Upper lobe of right lung (tissue), 1 donor: ENCODE data around the gene GDF7. TPM values are rescaled to one million over a fixed set of nuclear protein-coding genes. Genes with fewer than 3 reads are reported as not detected.

ENCODE experiments used
- ATAC-seq: fragments of 200-7000 bp; cut with Tn5 transposase; one replicate; pipeline ENCODE4 v1.9.1; 2020; ENCODE audit warnings: mild to moderate bottlenecking, moderate library complexity
- DNase-seq: peaks from one replicate; pipeline ENCODE4 v3.0.0-alpha.2; 2020
- H3K27ac ChIP-seq: fragments of 200-600 bp; one replicate; pipeline ENCODE4 v1.8.0; 2022
- H3K27me3 ChIP-seq: fragments of 200-600 bp; one replicate; pipeline ENCODE4 v1.8.0; 2022; ENCODE audit warnings: mild to moderate bottlenecking
- H3K36me3 ChIP-seq: fragments of 200-600 bp; one replicate; pipeline ENCODE4 v1.8.0; 2022
- H3K4me1 ChIP-seq: fragments of 200-600 bp; one replicate; pipeline ENCODE4 v1.8.0; 2022
- H3K4me3 ChIP-seq: fragments of 200-600 bp; one replicate; pipeline ENCODE4 v1.8.0; 2022; ENCODE audit warnings: mild to moderate bottlenecking
- H3K9me3 ChIP-seq: fragments of 200-600 bp; one replicate; pipeline ENCODE4 v1.8.0; 2022
- intact Hi-C: fragments of 100-400 bp; cut with DNase I; formaldehyde crosslinking; loops from one replicate; pipeline ENCODE4 v1.11.0; 2022
- total RNA-seq: library from RNA; stranded (reverse); fragmentation: NEBNext Ultra II Directional; extraction: Animal tissue kit (Norgen Biotek cat#: 25700); gene quantifications from one replicate; pipeline ENCODE4 v1.2.1, GENCODE V29; 2021
- TF ChIP-seq, protein P1 (sequence below): fragments of 200-600 bp; IDR thresholded peaks from one replicate; pipeline ENCODE4 v1.8.0; 2022; ENCODE audit warnings: antibody characterized with exemption
- donor health status: DM: no; HTN: yes; CAD: no; lungs with severe emphysema.

The GDF7 gene
- total RNA-seq, 1 donor from 2014 or later: 0.72 TPM

DNA sequence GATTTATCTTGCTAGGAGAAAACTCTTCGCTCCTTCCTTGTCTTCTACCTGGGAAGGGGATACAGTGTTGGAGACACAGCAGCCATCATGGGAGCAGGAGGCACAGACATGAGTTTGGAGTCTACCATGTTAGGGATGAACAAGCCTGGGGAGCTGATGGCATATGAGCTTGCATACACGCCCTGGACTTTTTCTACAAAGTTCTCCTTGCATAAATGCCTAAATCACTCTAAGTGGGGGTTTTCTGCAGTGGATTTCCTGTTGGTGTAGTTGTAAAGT, 12.5 kb upstream of the GDF7 start:
- no peaks in the 10 kb centered on the region for H3K9me3 ChIP-seq
- H3K4me3 ChIP-seq: no peak overlapping the region
- DNase-seq (no peak), ATAC-seq (no peak)
- H3K27me3 ChIP-seq: no peaks in the 10 kb centered on the region
- H3K27ac ChIP-seq: no peak overlapping the region
- H3K4me1 ChIP-seq: peaks cover 14% of the 10 kb centered on the region
- intact Hi-C loops: no loop called here
- H3K36me3 ChIP-seq: no peaks in the 10 kb centered on the region
- TF ChIP-seq, protein P1, sequence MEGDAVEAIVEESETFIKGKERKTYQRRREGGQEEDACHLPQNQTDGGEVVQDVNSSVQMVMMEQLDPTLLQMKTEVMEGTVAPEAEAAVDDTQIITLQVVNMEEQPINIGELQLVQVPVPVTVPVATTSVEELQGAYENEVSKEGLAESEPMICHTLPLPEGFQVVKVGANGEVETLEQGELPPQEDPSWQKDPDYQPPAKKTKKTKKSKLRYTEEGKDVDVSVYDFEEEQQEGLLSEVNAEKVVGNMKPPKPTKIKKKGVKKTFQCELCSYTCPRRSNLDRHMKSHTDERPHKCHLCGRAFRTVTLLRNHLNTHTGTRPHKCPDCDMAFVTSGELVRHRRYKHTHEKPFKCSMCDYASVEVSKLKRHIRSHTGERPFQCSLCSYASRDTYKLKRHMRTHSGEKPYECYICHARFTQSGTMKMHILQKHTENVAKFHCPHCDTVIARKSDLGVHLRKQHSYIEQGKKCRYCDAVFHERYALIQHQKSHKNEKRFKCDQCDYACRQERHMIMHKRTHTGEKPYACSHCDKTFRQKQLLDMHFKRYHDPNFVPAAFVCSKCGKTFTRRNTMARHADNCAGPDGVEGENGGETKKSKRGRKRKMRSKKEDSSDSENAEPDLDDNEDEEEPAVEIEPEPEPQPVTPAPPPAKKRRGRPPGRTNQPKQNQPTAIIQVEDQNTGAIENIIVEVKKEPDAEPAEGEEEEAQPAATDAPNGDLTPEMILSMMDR: no peak

DNA sequence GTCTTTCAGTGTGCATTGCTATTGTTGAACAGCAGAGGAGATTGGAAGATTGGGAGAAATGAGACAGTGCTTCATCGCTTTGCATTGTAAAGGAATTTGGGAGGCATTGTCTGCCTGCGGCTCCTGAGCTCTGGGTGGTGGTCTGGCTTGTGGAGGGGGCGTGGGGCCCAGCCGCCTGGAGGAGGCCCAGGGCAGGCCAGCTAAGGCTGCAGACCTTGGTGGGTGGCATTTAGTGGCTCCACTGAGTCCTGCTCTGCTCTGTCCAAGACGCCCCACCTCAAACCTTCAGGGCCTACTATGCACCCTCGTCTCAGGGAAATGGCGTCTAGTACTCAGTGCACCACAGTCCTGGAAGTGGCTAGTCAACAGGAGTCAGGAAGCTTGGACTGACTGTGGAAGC, 10.4 kb upstream of the GDF7 start:
- DNase-seq (peak; percentile 61), ATAC-seq (no peak)
- intact Hi-C loops: no loop called here
- H3K4me3 ChIP-seq: no peak overlapping the region
- H3K27ac ChIP-seq: no peak overlapping the region
- H3K9me3 ChIP-seq: no peaks in the 10 kb centered on the region
- TF ChIP-seq, protein P1: no peak
- peaks cover under 1% of the 10 kb centered on the region for H3K27me3 ChIP-seq
- peaks cover 3% of the 10 kb centered on the region for H3K4me1 ChIP-seq
- H3K36me3 ChIP-seq: no peaks in the 10 kb centered on the region

DNA sequence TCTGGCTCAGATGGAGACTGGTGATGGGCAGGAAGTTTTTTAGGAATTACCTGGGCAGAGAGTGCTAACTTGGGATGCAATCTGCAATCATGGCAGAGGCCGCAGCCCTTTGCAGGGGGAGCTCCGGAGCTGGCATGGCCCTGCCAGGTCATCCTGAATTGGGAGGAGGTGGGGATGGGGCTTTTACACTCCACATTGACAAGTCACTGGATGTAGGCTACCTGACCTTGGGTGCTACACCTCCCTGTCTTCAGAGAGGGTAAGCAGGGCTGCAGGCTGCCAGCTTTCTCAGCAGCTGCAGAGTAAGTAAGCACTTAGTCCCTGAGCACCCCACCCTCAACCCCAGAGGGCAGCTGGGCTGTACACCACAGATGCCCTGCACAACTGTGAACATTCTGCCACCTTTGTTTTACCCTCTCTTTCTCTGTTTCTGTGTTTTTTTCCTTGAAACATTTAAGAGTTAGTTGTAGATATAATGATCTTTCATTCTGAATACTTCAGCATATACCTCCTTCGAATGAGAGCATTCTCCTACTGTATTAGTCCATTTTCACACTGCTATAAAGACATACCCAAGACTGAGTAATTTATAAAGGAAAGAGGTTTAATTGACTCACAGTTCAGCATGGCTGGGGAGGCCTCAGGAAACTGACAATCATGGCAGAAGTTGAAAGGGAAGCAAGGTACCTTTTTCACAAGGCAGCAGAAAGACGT, 9.3 kb upstream of the GDF7 start:
- ATAC-seq: no peak
- TF ChIP-seq, protein P1: no peak
- no peak overlapping the region for H3K4me3 ChIP-seq
- no peak overlapping the region for H3K27ac ChIP-seq
- H3K27me3 ChIP-seq: peaks cover 11% of the 10 kb centered on the region
- H3K36me3 ChIP-seq: no peaks in the 10 kb centered on the region
- intact Hi-C loops: no loop called here
- H3K4me1 ChIP-seq: no peaks in the 10 kb centered on the region
- peak; percentile 44 for DNase-seq
- H3K9me3 ChIP-seq: no peaks in the 10 kb centered on the region

DNA sequence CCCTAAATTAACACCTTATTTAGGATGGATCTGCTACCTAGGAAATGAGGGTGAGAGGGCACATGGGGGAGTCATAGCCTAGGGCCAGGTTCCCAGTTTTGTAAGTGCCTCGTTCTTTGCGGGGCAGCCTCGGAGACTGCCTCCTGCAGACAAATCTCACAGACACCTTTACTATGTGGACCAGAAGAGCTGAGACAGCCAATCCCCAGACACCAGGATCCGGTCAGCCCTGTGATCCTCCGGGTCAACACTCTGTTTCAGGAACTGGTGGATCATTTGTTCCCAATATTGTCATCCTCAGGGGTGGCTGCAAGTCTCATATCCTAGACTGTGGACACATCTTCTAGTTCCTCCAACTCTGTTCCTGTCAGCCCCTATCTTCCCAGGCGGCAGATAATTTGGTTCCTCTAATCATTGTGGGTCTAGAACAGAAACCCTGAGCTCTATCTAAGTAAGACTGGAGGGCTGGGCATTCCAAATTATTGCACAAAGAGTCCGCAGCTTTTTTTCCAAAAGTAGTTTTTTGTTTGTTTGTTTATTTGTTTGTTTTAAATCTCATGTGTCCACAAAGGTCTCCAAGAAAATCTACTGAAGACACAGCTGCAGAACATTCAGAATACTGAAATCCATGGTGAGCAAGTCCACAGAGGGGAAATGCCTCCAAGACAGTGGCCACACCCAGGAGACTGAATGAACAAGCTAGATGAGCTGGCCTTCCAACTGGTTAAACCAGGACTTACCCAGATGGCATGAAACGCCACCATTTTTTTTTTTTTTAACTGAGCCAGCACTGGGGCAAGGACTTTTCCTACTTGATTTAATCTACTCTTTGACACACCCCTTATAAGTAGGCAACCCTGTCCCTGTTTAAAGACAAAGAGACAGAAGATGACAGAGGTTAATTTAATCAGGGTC, 6.2 kb upstream of the GDF7 start:
- no peak overlapping the region for H3K27ac ChIP-seq
- H3K4me3 ChIP-seq: no peak overlapping the region
- DNase-seq (no peak), ATAC-seq (peak; percentile 26)
- H3K36me3 ChIP-seq: no peaks in the 10 kb centered on the region
- peaks cover 3% of the 10 kb centered on the region for H3K4me1 ChIP-seq
- no peaks in the 10 kb centered on the region for H3K9me3 ChIP-seq
- TF ChIP-seq, protein P1: no peak
- peaks cover 41% of the 10 kb centered on the region for H3K27me3 ChIP-seq
- intact Hi-C loops: loop anchor here (5.0 kb wide), 2 partner anchors 302 to 462 kb away; partner anchors contain the start of gene TDRD15

DNA sequence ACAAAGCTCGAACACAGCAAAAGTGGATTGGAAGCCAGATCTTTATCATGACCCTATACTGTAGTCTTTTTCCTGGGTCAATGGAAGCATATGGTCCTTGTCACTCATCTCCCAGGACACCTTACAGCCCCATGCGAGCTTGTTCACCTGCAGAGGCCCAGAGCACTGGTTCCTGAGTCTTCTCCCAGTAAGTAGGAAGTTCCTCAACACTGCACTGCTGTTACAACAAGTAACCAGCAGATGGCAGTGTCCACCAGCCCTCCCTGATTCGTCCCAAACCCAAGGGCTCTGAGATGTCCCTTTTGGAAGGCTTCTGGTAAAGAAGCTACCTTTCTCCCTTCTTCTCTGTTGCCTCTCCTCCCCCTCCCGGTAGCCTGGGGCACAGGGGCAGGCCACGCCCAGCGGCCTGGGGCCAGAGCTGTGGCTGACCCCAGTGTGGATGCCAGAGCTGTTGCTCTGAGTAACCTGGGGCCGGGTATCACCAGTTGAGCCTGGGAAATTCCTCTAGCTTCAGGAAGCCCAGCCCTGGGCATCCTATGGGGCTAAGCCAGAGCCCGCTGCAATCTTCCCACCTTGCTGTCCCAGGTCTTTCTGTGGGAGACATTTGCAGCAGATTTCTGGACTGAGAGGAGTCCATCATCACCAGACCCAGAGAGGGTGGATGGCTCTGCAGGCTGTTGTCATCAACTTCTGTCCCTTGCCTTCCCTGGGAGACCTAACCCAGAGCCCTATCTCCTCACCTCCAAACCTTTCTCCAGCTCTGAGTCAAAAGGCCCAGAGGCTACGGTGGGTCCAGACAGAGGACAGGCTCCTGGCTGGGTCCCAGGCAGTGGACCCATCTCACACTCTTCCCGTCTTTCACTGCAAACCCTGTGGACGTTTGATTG, 5.3 kb upstream of the GDF7 start:
- TF ChIP-seq, protein P1: peak; percentile 99
- ATAC-seq: peak; percentile 92
- Histone ChIP-seq H3K27me3 (peaks cover 50% of the 10 kb centered on the region), H3K4me1 (peaks cover 12% of the 10 kb centered on the region), H3K27ac (no peak overlapping the region), H3K4me3 (no peak overlapping the region), H3K9me3 (no peaks in the 10 kb centered on the region), H3K36me3 (no peaks in the 10 kb centered on the region)
- intact Hi-C loops: loop anchor here (5.0 kb wide), 2 partner anchors 301 to 461 kb away; partner anchors contain the start of gene TDRD15
- DNase-seq: peak; percentile 72
